HL-60 (cell line): ENCODE results near the gene ERLEC1.

Experiments used
- CTCF ChIP-seq: IDR thresholded peaks from one replicate; pipeline ENCODE4 v1.5.1; 2011; ENCODE audit warnings: low read length, control low read depth, inconsistent platforms; ENCODE audit not compliant: insufficient read depth
- GABPA ChIP-seq: IDR thresholded peaks from 2 replicates; pipeline ENCODE4 v1.6.1; 2012; ENCODE audit warnings: low read depth
- REST ChIP-seq: IDR thresholded peaks from 2 replicates; pipeline ENCODE4 v1.6.1; 2012; ENCODE audit warnings: low read depth; ENCODE audit not compliant: insufficient replicate concordance

DNA sequence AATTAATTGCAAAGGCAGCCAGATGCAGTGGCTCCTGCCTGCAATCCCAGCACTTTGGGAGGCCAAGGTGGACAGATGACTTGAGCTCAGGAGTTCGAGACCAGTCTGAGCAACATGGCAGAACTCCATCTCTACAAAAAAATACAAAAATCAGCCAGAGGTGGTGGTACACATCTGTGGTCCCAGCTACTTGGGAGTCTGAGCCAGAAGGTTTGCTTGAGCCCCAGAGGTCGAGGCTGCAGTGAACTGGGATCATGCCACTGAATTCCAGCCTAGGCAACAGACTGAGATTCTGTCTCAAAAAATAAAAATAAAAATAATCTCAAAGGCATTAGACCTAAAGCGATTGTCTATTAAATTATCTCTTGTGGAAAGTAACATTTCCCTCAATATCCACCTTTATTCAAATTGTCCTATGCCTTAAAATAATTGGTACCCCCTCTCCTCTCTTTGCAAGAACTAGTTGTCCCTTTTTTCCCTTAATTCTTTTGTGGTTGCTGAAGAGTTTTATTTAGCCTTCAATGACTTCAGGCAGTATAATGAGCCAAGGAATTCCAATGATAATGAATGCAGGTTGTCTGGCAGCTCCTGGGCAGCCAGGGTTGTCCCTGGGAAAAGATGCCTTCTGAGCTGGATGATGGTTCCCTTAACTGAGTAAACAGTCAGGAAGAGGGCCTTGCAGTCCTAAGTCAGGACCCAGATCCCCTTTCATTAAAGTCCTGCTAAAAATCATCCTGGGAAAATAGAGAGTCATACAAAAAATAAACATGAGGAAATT lies 40.7 kb downstream of the ERLEC1 start:
- TF ChIP-seq CTCF (no peak), REST (no peak), GABPA (no peak)
